HCT116 (cell line): ENCODE results near the gene GBE1. TPM values are rescaled to one million over a fixed set of nuclear protein-coding genes. Genes with fewer than 3 reads are reported as not detected.

Experiments used
- ATAC-seq: fragments of 200-7000 bp; cut with Tn5 transposase; 2 replicates; pipeline ENCODE4 v1.9.1; 2020; ENCODE audit warnings: mild to moderate bottlenecking, moderate library complexity
- BruUV-seq: library from RNA; stranded (reverse); fragments of 400-500 nt; replicated peaks from 2 replicates; lab custom pipeline; 2021; lab: Mats Ljungman, UMichigan
- CTCF ChIA-PET: fragments of 300-600 bp; sonication (Branson Sonifier 250); formaldehyde crosslinking; loops from one replicate; lab custom pipeline; 2021; ENCODE audit warnings: antibody characterized with exemption; lab: Charles Lee
- POLR2A ChIA-PET: fragments of 300-600, 350-600 bp; sonication (Branson Sonifier 250); formaldehyde crosslinking; loops from one replicate; lab custom pipeline; 2021; ENCODE audit warnings: antibody characterized with exemption; lab: Charles Lee
- RAD21 ChIA-PET, 2 experiments: fragments of 300-600 bp; sonication (Branson Sonifier 250); formaldehyde crosslinking; loops; one replicate each; lab custom pipeline; 2023; ENCODE audit warnings: low total read pairs in 2 of 2; ENCODE audit not compliant: uncharacterized antibody in 2 of 2, unreplicated experiment in 2 of 2, low non-redundant PET in 1 of 2; lab: Charles Lee
- DNase-seq: peaks from one replicate; pipeline ENCODE4 v3.0.0-alpha.2; 2010; ENCODE audit warnings: low read depth, low spot score
- H2AFZ ChIP-seq: fragments of 200-600 bp; shearing (Covaris generic), sonication (generic); 2 replicates; pipeline ENCODE4 v1.6.1; 2017; ENCODE audit warnings: low read depth, mixed run types, mixed read lengths, antibody characterized with exemption, low read length; ENCODE audit not compliant: poor library complexity, severe bottlenecking
- H3K27ac ChIP-seq: 2 replicates; pipeline ENCODE4 v1.5.1; 2012; ENCODE audit warnings: low read depth, low read length
- H3K27me3 ChIP-seq: fragments of 200-600 bp; sonication (generic); 2 replicates; pipeline ENCODE4 v1.6.1; 2016; ENCODE audit warnings: mixed run types, low read length, mixed read lengths; ENCODE audit not compliant: insufficient read depth
- H3K36me3 ChIP-seq, 2 experiments: fragments of 200-500 bp in 1 of 2; fragments of 200-600 bp in 1 of 2; sonication (Bioruptor generic) in 1 of 2; sonication (generic) in 1 of 2; 2 replicates each; pipeline versions ENCODE4 v1.5.1 to v1.6.1; 2014 to 2016; ENCODE audit warnings: low read length in 2 of 2, inconsistent platforms in 1 of 2, mixed read lengths in 1 of 2, mixed run types in 1 of 2; ENCODE audit not compliant: insufficient read depth in 2 of 2, control insufficient read depth in 1 of 2
- H3K4me1 ChIP-seq, 2 experiments: fragments of 200-600 bp in 1 of 2; sonication (generic) in 1 of 2; 2 replicates each; pipeline versions ENCODE4 v1.5.1 to v1.6.1; 2012 to 2017; ENCODE audit warnings: low read length in 2 of 2, inconsistent platforms in 1 of 2, mild to moderate bottlenecking in 1 of 2, mixed read lengths in 1 of 2, mixed run types in 1 of 2, moderate library complexity in 1 of 2; ENCODE audit not compliant: insufficient read depth in 2 of 2, control insufficient read depth in 1 of 2
- H3K4me2 ChIP-seq: fragments of 200-600 bp; sonication (generic); 2 replicates; pipeline ENCODE4 v1.6.1; 2017; ENCODE audit warnings: mixed run types, low read length, mixed read lengths
- H3K4me3 ChIP-seq, 2 experiments: fragments of 200-600 bp in 1 of 2; sonication (generic) in 1 of 2; replicated peaks in 1 of 2; 2 replicates each; pipeline ENCODE4 v1.5.1; 2011 to 2016; ENCODE audit warnings: low read length in 2 of 2, control low read depth in 1 of 2, low read depth in 1 of 2, mild to moderate bottlenecking in 1 of 2, mixed read lengths in 1 of 2, mixed run types in 1 of 2
- H3K79me2 ChIP-seq: fragments of 200-600 bp; sonication (generic); 2 replicates; pipeline ENCODE4 v1.6.1; 2017; ENCODE audit warnings: mild to moderate bottlenecking, mixed run types, low read length, moderate library complexity, mixed read lengths; ENCODE audit not compliant: insufficient read depth
- H3K9ac ChIP-seq: fragments of 200-600 bp; sonication (generic); 2 replicates; pipeline ENCODE4 v1.6.1; 2016; ENCODE audit warnings: low read length, mixed read lengths
- H3K9me2 ChIP-seq: fragments of 200-600 bp; sonication (generic), shearing (Covaris generic); 2 replicates; pipeline ENCODE4 v1.6.1; 2017; ENCODE audit warnings: mixed run types, mild to moderate bottlenecking, moderate library complexity; ENCODE audit not compliant: insufficient read depth
- H3K9me3 ChIP-seq, 2 experiments: fragments of 200-500 bp in 1 of 2; fragments of 200-600 bp in 1 of 2; sonication (Bioruptor generic) in 1 of 2; sonication (generic) in 1 of 2; 2 replicates each; pipeline ENCODE4 v1.6.1; 2014 to 2017; ENCODE audit warnings: low read length in 2 of 2, mixed read lengths in 2 of 2, inconsistent platforms in 1 of 2, low read depth in 1 of 2, mild to moderate bottlenecking in 1 of 2, mixed run types in 1 of 2, moderate library complexity in 1 of 2; ENCODE audit not compliant: control insufficient read depth in 1 of 2, insufficient read depth in 1 of 2
- H4K20me1 ChIP-seq: fragments of 200-600 bp; sonication (generic), shearing (Covaris generic); 2 replicates; pipeline ENCODE4 v1.6.1; 2017; ENCODE audit warnings: mixed run types, mild to moderate bottlenecking, moderate library complexity; ENCODE audit not compliant: insufficient read depth
- ATF3 ChIP-seq: IDR thresholded peaks from 2 replicates; pipeline ENCODE4 v1.6.1; 2012
- CEBPB ChIP-seq: IDR thresholded peaks from 2 replicates; pipeline ENCODE4 v1.6.1; 2012; ENCODE audit warnings: low read depth
- EGR1 ChIP-seq: IDR thresholded peaks from 2 replicates; pipeline ENCODE4 v1.6.1; 2012; ENCODE audit warnings: low read depth
- EZH2 ChIP-seq: fragments of 200-600 bp; sonication (generic); IDR thresholded peaks from 2 replicates; pipeline ENCODE4 v1.6.1; 2017; ENCODE audit warnings: antibody characterized with exemption, mixed run types
- FOSL1 ChIP-seq: IDR thresholded peaks from 2 replicates; pipeline ENCODE4 v1.6.1; 2012; ENCODE audit warnings: low read depth
- JUND ChIP-seq: IDR thresholded peaks from 2 replicates; pipeline ENCODE4 v1.6.1; 2012
- POLR2A ChIP-seq: IDR thresholded peaks from 2 replicates; pipeline ENCODE4 v1.7.0; 2011; ENCODE audit warnings: borderline replicate concordance; ENCODE audit not compliant: insufficient read depth, insufficient read length; ENCODE audit errors: extremely low read depth
- POLR2AphosphoS5 ChIP-seq: IDR thresholded peaks from 2 replicates; pipeline ENCODE4 v1.6.1; 2011; ENCODE audit warnings: mild to moderate bottlenecking, low read depth, low read length, moderate library complexity
- REST ChIP-seq: IDR thresholded peaks from 2 replicates; pipeline ENCODE4 v1.6.1; 2012; ENCODE audit warnings: low read depth
- SIN3A ChIP-seq: IDR thresholded peaks from 2 replicates; pipeline ENCODE4 v1.6.1; 2012; ENCODE audit warnings: low read depth
- SP1 ChIP-seq: IDR thresholded peaks from 2 replicates; pipeline ENCODE4 v1.6.1; 2012; ENCODE audit warnings: low read depth
- SRF ChIP-seq: IDR thresholded peaks from 2 replicates; pipeline ENCODE4 v1.6.1; 2012; ENCODE audit warnings: low read depth
- TCF7L2 ChIP-seq: IDR thresholded peaks from 2 replicates; pipeline ENCODE4 v1.7.0; 2011; ENCODE audit warnings: borderline replicate concordance, inconsistent platforms; ENCODE audit not compliant: insufficient read depth, insufficient read length; ENCODE audit errors: extremely low read depth
- YY1 ChIP-seq: IDR thresholded peaks from 2 replicates; pipeline ENCODE4 v1.6.1; 2011; ENCODE audit warnings: low read length, low read depth, moderate library complexity, mild to moderate bottlenecking; ENCODE audit not compliant: insufficient replicate concordance; ENCODE audit errors: extremely low read depth
- ZFX ChIP-seq: fragments of 450-650 bp; IDR thresholded peaks from 2 replicates; pipeline ENCODE4 v1.6.1; 2017
- intact Hi-C: fragments of 100-400 bp; cut with micrococcal nuclease; formaldehyde crosslinking; loops from 2 replicates; pipeline ENCODE4 v1.10.0; 2022
- total RNA-seq: library from RNA; stranded (reverse); gene quantifications from one replicate; pipeline ENCODE4 v1.2.1, GENCODE V29; 2021; ENCODE audit not compliant: unreplicated experiment
- TF ChIP-seq, protein P1 (sequence below), 3 experiments: fragments of 200-600 bp in 1 of 3; sonication (generic) in 1 of 3; IDR thresholded peaks in 2 of 3; conservative IDR thresholded peaks in 1 of 3; 2 replicates each; pipeline ENCODE4 v1.5.1; 2012 to 2017; ENCODE audit warnings: low read depth in 2 of 3, low read length in 2 of 3, antibody characterized with exemption in 1 of 3, borderline replicate concordance in 1 of 3, control low read depth in 1 of 3, mild to moderate bottlenecking in 1 of 3, mixed read lengths in 1 of 3, mixed run types in 1 of 3, moderate library complexity in 1 of 3; ENCODE audit not compliant: insufficient read depth in 1 of 3

Gene GBE1
- total RNA-seq, 1 experiment from 2014 or later = 27.7 TPM

GRCh38 chr3:81459733-81460132, 301.7 kb downstream of the GBE1 start:
- no TSS peak for BruUV-seq
- POLR2A ChIA-PET = no interaction called here
- H3K27ac ChIP-seq = no peak overlapping the region
- no peaks in the 10 kb centered on the region for H3K4me1 ChIP-seq
- RAD21 ChIA-PET = no interaction called here
- no peaks in the 10 kb centered on the region for H3K36me3 ChIP-seq
- H4K20me1 ChIP-seq = no peaks in the 10 kb centered on the region
- no peak for ATAC-seq
- TF ChIP-seq EZH2 (no peak), CEBPB (no peak), REST (no peak), EGR1 (no peak), SIN3A (no peak), TCF7L2 (no peak), SRF (no peak), POLR2AphosphoS5 (no peak), ATF3 (no peak), YY1 (no peak), ZFX (no peak), FOSL1 (no peak), SP1 (no peak), POLR2A (no peak), JUND (no peak)
- TF ChIP-seq, protein P1, sequence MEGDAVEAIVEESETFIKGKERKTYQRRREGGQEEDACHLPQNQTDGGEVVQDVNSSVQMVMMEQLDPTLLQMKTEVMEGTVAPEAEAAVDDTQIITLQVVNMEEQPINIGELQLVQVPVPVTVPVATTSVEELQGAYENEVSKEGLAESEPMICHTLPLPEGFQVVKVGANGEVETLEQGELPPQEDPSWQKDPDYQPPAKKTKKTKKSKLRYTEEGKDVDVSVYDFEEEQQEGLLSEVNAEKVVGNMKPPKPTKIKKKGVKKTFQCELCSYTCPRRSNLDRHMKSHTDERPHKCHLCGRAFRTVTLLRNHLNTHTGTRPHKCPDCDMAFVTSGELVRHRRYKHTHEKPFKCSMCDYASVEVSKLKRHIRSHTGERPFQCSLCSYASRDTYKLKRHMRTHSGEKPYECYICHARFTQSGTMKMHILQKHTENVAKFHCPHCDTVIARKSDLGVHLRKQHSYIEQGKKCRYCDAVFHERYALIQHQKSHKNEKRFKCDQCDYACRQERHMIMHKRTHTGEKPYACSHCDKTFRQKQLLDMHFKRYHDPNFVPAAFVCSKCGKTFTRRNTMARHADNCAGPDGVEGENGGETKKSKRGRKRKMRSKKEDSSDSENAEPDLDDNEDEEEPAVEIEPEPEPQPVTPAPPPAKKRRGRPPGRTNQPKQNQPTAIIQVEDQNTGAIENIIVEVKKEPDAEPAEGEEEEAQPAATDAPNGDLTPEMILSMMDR (IDR thresholded peaks at IDR 0.05 in 2 of 3, conservative IDR thresholded peaks at IDR 0.05 in 1 of 3; ENCODE audit: borderline replicate concordance in 1 of 3, insufficient read depth in 1 of 3, low read depth in 2 of 3, low read length in 2 of 3) = no peak
- H3K4me2 ChIP-seq = no peak overlapping the region
- H3K79me2 ChIP-seq = no peaks in the 10 kb centered on the region
- H3K27me3 ChIP-seq = peaks cover 12% of the 10 kb centered on the region
- DNase-seq = no peak
- no peak overlapping the region for H3K4me3 ChIP-seq
- intact Hi-C loops = no loop called here
- H3K9me2 ChIP-seq = no peaks in the 10 kb centered on the region
- no peak overlapping the region for H3K9ac ChIP-seq
- no peaks in the 10 kb centered on the region for H3K9me3 ChIP-seq
- H2AFZ ChIP-seq = no peak overlapping the region
- CTCF ChIA-PET = no interaction called here
